ENCODE results near the gene PHACTR3.
A peak's percentile ranks its signal among the peaks of the same experiment; 100 is the strongest.
"Not testable (repeated sequence)": the region's sequence is repeated elsewhere in the genome, so short reads cannot be mapped to it uniquely, and the experiment has no call there.

The PHACTR3 gene

DNA sequence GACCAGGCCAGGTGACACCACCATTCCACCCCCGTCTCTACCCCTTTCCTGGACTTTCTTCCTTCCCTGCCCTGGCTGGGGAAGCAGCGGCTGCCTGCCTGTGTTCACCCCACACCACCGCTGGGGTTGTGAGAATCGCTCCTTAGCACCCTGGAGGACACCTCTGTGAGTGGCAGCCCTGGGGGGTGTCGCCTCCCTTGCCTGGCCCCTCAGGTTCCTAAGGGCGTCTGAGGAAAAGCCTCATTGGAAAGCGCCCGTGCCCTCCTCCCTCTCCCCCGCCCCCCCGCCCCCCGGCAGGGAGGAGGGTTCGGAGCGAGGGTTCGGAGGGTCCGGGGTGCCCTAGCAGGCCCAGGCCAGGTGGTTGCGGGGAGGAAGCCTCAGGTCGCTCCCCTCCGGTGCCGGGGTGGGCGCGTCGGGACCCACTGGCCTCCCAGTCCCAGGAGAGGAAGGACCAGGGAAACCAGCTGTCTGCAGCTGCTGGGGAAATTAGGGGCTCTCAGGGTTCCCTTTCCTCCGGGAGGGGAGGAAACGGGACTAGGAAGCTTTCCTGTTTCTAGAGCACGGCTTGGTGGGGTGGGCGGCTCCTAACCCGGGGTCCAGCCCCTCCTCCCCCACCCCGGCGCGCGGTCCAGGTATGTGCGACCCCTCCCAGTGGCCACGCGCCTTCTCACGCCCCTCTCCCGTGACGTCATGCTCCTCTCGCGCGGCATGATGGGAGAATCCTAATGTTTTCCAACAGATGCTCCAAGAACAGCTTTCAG lies at the start of gene PHACTR3:
TSS of gene PHACTR3 (plus strand) at position 760 of the 761 bp plus-strand sequence. CDS start 475 bp downstream, outside the sequence.
- DNase-seq, result no peak

GRCh38 chr20:59557733-59558529 lies 46.4 kb upstream of the PHACTR3 start:
- not testable (repeated sequence) for DNase-seq

DNA sequence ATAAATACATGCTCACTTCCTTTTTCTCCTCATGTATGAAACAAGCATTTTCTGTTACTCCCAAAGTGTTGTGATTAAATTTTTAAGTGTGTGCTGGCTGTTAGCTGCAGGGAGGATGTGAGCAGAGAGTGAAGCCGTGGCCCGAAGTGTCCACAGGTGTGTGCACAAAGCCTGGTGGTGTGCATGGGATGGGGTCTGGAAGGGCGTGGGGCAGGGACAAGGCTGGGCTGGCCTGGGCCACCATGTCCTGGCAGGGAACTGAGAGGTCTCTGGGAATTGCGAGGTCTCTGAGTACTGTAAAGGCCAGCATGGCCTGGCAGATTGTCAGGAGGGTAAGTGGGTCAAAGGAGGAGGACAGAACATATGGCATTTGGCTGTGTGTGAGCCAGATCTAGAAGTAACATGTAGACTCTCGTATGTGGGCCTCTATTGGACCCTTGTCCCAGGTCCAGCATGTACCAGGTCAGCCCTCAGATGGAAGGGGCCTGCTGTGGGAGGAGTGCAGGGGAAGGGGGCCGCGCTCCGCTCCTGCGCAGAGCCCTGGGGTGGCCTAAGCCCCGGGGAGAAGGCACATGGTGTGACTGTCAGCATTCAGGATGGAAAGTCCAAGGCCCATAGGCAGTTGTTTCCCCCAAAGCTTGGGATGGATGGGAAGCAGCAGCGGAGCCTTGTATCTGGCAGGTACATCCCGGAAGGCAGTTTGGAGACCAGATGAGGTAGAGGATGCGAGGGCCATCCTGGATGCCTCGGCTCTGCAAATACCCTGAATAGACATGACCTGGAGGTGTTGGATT lies 45.1 kb upstream of the PHACTR3 start:
- no peak for DNase-seq

DNA sequence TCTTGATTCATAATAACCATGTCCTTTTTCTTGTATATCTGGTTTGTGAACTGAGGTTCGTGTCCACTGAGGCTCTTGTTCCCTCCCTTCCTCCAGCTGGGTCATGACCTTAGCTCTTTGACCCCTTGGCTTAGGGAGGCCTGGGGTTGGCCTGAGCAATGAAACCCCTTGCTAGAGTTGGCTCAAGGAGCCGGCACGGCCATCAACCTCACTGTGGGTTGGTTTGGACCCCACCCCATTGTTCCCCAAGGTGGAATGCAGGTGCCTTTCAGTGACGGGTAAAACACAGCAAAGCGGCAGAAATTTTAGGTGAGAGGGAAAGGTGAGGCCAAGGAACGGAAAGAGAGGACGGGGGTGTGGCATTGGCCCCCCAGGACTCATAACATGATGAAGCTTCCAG lies 44.5 kb upstream of the PHACTR3 start:
- DNase-seq, result no peak

DNA sequence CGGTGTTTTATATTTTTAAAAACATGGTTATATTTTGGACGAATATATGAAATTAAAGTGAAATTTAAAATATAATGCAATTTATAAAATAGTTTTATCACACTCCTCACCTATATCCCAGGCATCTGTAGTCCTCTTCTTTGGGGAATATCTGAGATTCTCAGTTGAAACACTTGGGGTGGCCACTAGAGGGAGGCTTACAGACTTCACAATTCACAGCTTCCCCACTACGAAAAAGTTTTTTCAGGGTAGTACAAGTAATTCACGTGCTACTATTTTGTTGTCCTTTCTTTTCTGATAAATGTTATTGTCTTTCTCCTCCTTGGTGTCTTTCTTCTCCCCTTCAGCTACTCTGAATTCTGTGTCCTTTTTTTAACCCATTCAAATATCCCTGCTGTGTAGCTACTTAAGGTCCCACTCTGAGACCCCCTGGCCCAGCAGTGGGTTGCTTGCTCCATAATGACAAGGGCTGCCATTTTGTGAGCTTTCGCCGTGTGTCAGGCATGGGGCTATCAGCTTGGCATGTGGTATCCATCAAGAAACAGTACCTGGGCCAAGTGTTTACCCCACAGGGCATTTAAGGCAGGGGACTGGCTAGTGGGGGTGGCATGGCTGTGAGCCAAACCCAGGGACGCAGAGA lies 43.6 kb upstream of the PHACTR3 start:
- no peak for DNase-seq

DNA sequence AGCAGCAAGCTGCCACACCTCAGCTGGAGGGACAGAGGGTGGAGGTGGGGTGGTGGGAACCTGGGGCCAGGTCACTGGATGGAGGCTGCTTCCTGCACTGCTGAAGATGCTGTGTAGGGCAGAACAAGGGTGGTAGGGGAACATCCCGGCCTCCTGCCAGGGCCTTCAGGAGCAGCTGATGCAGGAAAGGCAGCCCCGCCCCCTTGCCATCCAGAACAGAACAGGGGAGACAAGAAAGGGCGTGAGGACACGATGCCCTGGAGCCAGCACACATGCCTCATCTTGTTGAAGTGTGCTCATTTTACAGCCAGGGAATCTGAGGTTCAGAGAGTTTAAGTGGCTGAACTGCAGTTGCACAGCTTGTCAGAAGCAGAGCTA lies 43.1 kb upstream of the PHACTR3 start:
- no peak for DNase-seq

- DNase-seq, result no peak
Measured at GRCh38 chr20:59561614-59562277, 42.6 kb upstream of the PHACTR3 start.

- DNase-seq, result no peak
Measured at GRCh38 chr20:59564171-59564570, 40.2 kb upstream of the PHACTR3 start.

- DNase-seq, result no peak
Measured at GRCh38 chr20:59564943-59565342, 39.4 kb upstream of the PHACTR3 start.

DNA sequence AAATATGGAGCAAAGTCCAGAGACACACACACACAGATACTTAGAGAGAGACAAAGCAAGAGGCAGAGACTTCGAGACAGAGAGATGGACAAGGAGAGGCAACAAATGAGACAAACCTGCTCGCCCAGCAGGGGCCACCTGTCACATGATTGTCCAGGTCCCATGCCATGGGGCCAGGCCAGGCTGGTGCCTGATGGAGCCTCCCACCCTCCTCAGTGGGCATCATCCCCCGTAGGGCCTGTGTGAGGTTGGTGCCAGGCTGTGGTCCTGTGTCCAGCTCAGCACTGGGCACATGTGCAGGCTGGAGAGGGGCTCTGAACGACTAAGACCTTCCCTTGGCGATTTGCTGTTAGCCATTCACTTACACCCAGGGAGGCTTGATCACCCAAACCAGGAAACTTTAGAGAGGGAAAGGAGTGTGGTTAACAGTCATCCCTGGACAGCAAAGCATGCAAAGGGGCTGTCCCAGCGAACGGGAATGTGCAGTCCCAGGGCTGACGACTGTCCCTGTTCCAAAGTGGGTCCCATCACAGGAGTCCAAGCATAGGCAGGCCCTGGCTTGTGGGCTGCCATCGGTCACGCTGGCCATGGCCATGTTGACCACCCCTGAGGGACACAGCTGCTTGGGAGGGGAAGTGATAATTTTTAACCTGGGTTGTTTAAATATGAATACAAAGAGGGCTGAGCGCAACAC lies 38.4 kb upstream of the PHACTR3 start:
- no peak for DNase-seq

- no peak for DNase-seq
Measured at GRCh38 chr20:59566631-59567524, 37.5 kb upstream of the PHACTR3 start.

GRCh38 chr20:59567585-59568508 lies 36.5 kb upstream of the PHACTR3 start:
- DNase-seq, result no peak

GRCh38 chr20:59568509-59569024 lies 35.8 kb upstream of the PHACTR3 start:
- no peak for DNase-seq

- DNase-seq, result no peak
Measured at GRCh38 chr20:59569305-59569704, 35.0 kb upstream of the PHACTR3 start.

DNA sequence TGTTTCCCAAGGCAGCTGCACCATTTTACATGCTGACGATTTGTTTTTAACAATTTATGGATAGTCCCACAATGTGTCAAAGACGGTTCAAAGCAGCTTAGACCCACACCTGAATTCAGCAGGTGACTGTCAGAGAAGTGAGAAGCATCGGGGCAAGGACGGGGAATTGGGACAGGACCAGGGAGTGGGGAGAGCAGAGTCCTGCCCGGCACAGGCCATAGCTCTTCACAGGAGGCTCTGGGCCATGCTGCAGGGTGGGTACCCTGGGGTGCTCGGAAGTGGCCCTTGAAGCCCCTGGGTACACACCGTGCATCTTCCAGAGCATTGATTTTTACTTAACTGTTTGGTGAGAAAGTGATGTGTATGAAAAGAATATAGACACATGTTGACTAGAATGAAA lies 33.2 kb upstream of the PHACTR3 start:
- no peak for DNase-seq

- DNase-seq, result peak in 1 of 2 donors; percentile 32
Measured at GRCh38 chr20:59571551-59572314, 32.6 kb upstream of the PHACTR3 start.

DNA sequence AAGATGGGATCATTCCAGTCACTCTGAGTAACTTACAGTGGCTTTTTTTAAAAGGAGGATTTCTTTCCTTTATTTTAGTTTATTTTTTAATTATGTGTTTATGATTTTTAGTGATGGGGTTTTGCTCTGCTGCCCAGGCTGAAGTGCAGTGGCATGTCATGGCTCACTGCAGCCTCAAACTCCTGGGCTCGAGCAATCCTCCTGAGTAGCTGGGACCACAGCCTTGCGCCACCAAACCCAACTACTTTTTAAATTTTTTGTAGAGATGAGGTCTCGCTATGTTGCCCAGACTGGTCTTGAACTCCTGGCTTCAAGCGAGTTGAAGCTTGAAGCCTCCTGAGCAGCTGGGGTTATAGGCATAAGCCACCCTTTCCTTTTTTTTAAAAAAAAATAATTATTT lies 31.8 kb upstream of the PHACTR3 start:
- DNase-seq, result no peak

DNA sequence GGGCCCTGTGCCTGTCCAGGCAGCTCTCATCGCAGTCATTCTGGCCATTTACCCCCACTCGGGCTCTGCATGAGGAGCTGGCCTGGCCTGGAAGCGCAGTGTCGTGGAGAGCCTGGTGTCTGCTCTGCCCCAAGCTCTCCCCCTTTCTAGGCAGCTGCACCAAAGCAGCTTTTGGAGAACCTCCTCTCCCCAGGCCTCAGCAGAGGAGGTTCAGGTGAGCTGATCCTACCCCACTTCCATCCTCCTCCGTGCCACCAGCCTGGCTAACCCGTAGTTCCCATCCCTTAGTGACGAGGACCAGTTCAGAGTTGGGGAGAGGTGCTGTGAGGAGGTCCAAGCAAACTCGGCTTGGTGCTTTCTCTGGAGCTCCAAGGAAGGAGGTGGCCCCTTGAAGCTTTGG lies 30.5 kb upstream of the PHACTR3 start:
- DNase-seq, result no peak

Data from bone marrow (tissue), 2 donors.